ENCODE data around the gene IER2. TPM values are rescaled to one million over a fixed set of nuclear protein-coding genes. Genes with fewer than 3 reads are reported as not detected.

Gene IER2
- total and polyA plus RNA-seq, 8 donors: 32.4 to 179 (median 41.1) TPM

DNA sequence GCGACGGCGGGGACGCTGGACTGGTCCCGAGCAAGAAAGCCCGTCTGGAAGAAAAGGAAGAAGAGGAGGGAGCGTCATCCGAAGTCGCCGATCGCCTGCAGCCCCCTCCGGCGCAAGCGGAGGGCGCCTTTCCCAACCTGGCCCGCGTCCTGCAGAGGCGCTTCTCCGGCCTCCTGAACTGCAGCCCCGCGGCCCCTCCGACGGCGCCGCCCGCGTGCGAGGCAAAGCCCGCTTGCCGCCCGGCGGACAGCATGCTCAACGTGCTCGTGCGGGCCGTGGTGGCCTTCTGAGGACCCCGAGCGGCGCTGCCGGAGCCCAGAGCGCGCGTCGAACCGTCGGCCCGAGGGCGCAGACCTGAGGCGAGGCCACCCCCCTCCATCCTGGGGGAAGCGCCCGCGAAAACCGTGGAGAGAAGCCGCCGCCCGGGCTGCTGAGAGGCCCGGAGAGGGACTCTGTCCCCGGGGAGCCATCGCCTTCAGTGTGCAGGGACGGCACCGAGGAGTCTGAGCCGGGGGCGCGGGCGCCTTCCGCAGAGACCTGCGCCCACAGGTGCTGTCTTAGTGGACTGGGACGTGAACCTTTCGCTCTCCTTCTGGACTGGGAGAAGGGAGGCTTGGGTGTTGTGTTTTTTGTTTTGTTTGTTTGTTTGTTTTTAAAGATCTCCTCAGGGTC is 3.5 kb downstream of the IER2 start:
- intact Hi-C loops (cut with DNase I): no loop called here
- H3K27me3 ChIP-seq: no peaks in the 10 kb centered on the region
- H3K4me1 ChIP-seq: peaks cover 8 to 25% (median 10%) of the 10 kb centered on the region in 3 donors
- ATAC-seq (peak in 2 of 4 donors; percentile 1 to 3), DNase-seq (peak; percentile 52 to 87 (median 72)), FAIRE-seq (no peak)
- H3K4me3 ChIP-seq: peak overlapping the region; percentile 94 to 100 (median 99)
- peak overlapping the region; percentile 92 to 100 (median 99) for H3K27ac ChIP-seq
- H3K9me3 ChIP-seq: no peaks in the 10 kb centered on the region
- 3% methylated on average over 57 to 69 of the region's 69 CpGs for WGBS, 2 donors
- no peaks in the 10 kb centered on the region for H3K36me3 ChIP-seq
- peak in 1 of 4 donors; percentile 2 for TF ChIP-seq CTCF (IDR thresholded peaks at IDR 0.05)

- 1% methylated on average over 20 to 21 of the region's 21 CpGs for WGBS, 2 donors
- intact Hi-C loops (cut with DNase I): no loop called here
- no peak for FAIRE-seq
Measured at GRCh38 chr19:13154241-13154778, 4.1 kb downstream of the IER2 start.

DNA sequence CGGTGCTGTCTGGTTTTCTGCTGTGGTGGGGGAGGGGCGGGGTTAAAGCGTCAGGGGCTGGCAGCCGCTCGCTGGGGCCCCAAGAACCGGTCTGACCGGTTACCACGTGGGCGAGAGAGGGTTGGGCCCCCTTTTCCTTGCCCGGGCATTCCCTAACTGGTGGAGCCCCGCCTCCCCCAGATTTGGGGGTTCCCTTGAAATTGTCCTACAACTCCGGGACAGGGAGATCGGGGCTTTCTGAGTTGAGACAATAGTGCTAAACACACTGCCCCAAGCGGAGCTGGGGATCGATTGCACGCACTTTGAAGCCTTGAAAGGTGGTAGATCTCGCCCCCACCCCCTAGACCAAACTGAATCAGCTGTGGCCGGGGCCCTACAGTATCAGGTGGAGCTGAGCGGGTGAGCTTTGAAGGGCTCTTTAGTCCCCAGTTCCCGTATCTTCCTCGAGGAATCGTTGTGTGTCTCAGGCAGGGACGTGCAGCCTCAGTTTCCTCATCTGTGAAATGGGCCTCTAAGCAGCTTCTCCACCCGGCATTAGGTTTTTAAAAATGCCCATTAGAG is 4.8 kb downstream of the IER2 start:
- Histone ChIP-seq H3K4me3 (peak overlapping the region; percentile 20 to 100 (median 96)), H3K9me3 (no peaks in the 10 kb centered on the region), H3K4me1 (peaks cover 4 to 21% (median 10%) of the 10 kb centered on the region in 3 donors), H3K27ac (peak overlapping the region; percentile 92 to 100 (median 99)), H3K27me3 (no peaks in the 10 kb centered on the region), H3K36me3 (no peaks in the 10 kb centered on the region)
- DNase-seq (peak; percentile 94 to 97 (median 96)), FAIRE-seq (no peak), ATAC-seq (peak; percentile 25 to 43 (median 31))
- TF ChIP-seq CTCF (IDR thresholded peaks at IDR 0.05): no peak
- 2 to 3% methylated on average over 24 of the region's 24 CpGs for WGBS, 2 donors
- intact Hi-C loops (cut with DNase I): no loop called here

More at GRCh38 chr19:13154241-13154778, 4.1 kb downstream of the IER2 start:
- Histone ChIP-seq H3K4me3 (peak overlapping the region; percentile 94 to 100 (median 99)), H3K27ac (peak overlapping the region; percentile 92 to 100 (median 99)), H3K27me3 (no peaks in the 10 kb centered on the region), H3K4me1 (peaks cover 4 to 21% (median 10%) of the 10 kb centered on the region in 3 donors), H3K9me3 (no peaks in the 10 kb centered on the region), H3K36me3 (no peaks in the 10 kb centered on the region)
- peak; percentile 81 to 93 (median 88) for DNase-seq
- TF ChIP-seq CTCF (IDR thresholded peaks at IDR 0.05): no peak
- peak; percentile 8 to 25 (median 16) for ATAC-seq

DNA sequence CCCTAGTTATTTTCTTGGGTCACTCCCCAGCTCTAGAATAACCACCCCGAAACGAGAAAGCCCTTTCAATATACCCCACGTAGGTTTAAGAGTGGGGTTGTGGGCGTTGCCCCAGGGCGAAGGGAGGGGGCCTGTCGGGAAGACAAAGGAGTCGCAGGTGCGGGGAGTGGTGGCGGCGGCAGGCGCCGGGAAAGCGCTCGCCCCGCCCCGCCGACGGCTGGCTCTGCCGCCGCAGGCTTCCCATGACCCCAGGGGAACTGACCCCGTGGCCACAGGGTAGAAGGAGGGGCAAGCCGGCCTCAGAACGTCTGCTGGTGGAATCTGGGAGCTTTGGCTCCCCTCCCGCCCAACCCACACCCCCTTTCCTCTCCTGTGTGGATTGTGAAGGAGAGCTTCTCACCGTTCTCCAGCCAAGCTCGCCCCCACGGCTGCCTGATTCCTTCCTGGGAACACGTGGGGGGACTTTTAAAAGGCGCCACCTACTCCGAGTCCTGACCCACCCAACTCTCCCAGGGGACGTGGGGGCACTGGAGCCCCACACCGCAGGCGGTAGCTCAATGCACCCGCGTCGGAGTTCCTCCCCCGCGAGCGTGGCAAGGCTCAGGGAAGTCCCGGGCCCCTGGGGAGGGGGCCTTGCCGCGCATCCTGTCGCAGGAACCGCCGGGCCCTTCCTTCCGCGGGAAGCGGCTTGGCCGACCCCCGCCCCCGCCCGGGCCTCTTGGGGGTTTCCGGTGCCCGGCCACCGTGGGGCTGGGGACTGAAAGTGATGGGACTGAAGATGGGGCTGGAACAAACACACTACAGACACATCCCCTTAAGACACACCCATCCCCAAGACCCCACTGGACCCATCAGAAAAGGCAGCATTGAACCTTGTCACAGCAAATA is 5.5 kb downstream of the IER2 start:
- WGBS, 2 donors: 7 to 11% methylated on average over 51 to 55 of the region's 55 CpGs
- peak; percentile 14 to 37 (median 20) for ATAC-seq
- FAIRE-seq: no peak
- Histone ChIP-seq H3K27me3 (no peaks in the 10 kb centered on the region), H3K4me1 (peaks cover 4 to 24% (median 10%) of the 10 kb centered on the region in 3 donors), H3K9me3 (no peaks in the 10 kb centered on the region), H3K27ac (peak overlapping the region; percentile 92 to 100 (median 99)), H3K36me3 (no peaks in the 10 kb centered on the region), H3K4me3 (peak overlapping the region; percentile 20 to 100 (median 96))
- no peak for TF ChIP-seq CTCF (IDR thresholded peaks at IDR 0.05)
- DNase-seq: peak; percentile 83 to 91 (median 87)
- intact Hi-C loops (cut with DNase I): no loop called here

Data from pancreas (tissue), 10 donors.